NT2/D1 (cell line): ENCODE measurements around the gene SRSF5.

Experiments used
- DNase-seq: peaks from one replicate; pipeline ENCODE4 v3.0.0-alpha.2; 2011; ENCODE audit warnings: low read depth, low spot score
- H3K27me3 ChIP-seq: 2 replicates; pipeline ENCODE4 v1.6.0; 2011; ENCODE audit warnings: mild to moderate bottlenecking; ENCODE audit not compliant: insufficient read length, insufficient read depth
- H3K36me3 ChIP-seq: 2 replicates; pipeline ENCODE4 v1.6.1; 2011; ENCODE audit warnings: mild to moderate bottlenecking, low read length, mixed read lengths; ENCODE audit not compliant: insufficient read depth, insufficient read length
- H3K4me1 ChIP-seq: 2 replicates; pipeline ENCODE4 v1.5.1; 2011; ENCODE audit not compliant: insufficient read depth, insufficient read length
- H3K4me3 ChIP-seq: 2 replicates; pipeline ENCODE4 v1.5.1; 2011; ENCODE audit warnings: low read depth; ENCODE audit not compliant: insufficient read length
- H3K9ac ChIP-seq: 2 replicates; pipeline ENCODE4 v1.6.0; 2011; ENCODE audit warnings: low read depth; ENCODE audit not compliant: insufficient read length
- H3K9me3 ChIP-seq: 2 replicates; pipeline ENCODE4 v1.5.1; 2011; ENCODE audit warnings: mild to moderate bottlenecking, low read length; ENCODE audit not compliant: insufficient read depth
- SUZ12 ChIP-seq: IDR thresholded peaks from 2 replicates; pipeline ENCODE4 v1.6.1; 2011; ENCODE audit not compliant: insufficient read length, insufficient read depth; ENCODE audit errors: extremely low read depth
- YY1 ChIP-seq: IDR thresholded peaks from 2 replicates; pipeline ENCODE4 v1.6.1; 2011; ENCODE audit not compliant: insufficient read length, insufficient read depth
- ZNF274 ChIP-seq: IDR thresholded peaks from 2 replicates; pipeline ENCODE4 v1.6.1; 2011; ENCODE audit warnings: mild to moderate bottlenecking, low read depth, low read length

SRSF5 gene

GRCh38 chr14:69796797-69797500 is 30.0 kb downstream of the SRSF5 start, which contains the start of gene SLC10A1:
SLC10A1 (minus strand) TSS chr14:69797241; CDS start chr14:69797155, 86 bp downstream.
- H3K27me3 ChIP-seq, result no peaks in the 10 kb centered on the region
- DNase-seq, result no peak
- TF ChIP-seq ZNF274 (no peak), SUZ12 (no peak), YY1 (no peak)
- H3K4me1 ChIP-seq, result no peaks in the 10 kb centered on the region
- H3K9ac ChIP-seq, result no peak within 1 kb of the TSS
- H3K36me3 ChIP-seq, result no peaks in the 10 kb centered on the region
- no peaks in the 10 kb centered on the region for H3K9me3 ChIP-seq
- no peak within 1 kb of the TSS for H3K4me3 ChIP-seq

GRCh38 chr14:69797573-69798338 is 30.8 kb downstream of the SRSF5 start:
- no peaks in the 10 kb centered on the region for H3K27me3 ChIP-seq
- no peak for TF ChIP-seq YY1
- TF ChIP-seq ZNF274, result no peak
- TF ChIP-seq SUZ12, result no peak
- H3K36me3 ChIP-seq, result no peaks in the 10 kb centered on the region
- H3K4me3 ChIP-seq, result no peak overlapping the region
- H3K9me3 ChIP-seq, result no peaks in the 10 kb centered on the region
- H3K4me1 ChIP-seq, result no peaks in the 10 kb centered on the region
- no peak for DNase-seq
- no peak overlapping the region for H3K9ac ChIP-seq

- Histone ChIP-seq H3K9ac (no peak overlapping the region), H3K36me3 (no peaks in the 10 kb centered on the region), H3K4me3 (no peak overlapping the region), H3K27me3 (no peaks in the 10 kb centered on the region), H3K9me3 (no peaks in the 10 kb centered on the region), H3K4me1 (no peaks in the 10 kb centered on the region)
- TF ChIP-seq ZNF274, result no peak
- no peak for TF ChIP-seq YY1
- TF ChIP-seq SUZ12, result no peak
- no peak for DNase-seq
Observed at GRCh38 chr14:69798339-69798735, 31.4 kb downstream of the SRSF5 start.

- Histone ChIP-seq H3K27me3 (no peaks in the 10 kb centered on the region), H3K9ac (no peak overlapping the region), H3K4me3 (no peak overlapping the region), H3K4me1 (no peaks in the 10 kb centered on the region), H3K9me3 (no peaks in the 10 kb centered on the region), H3K36me3 (no peaks in the 10 kb centered on the region)
- TF ChIP-seq SUZ12 (no peak), YY1 (no peak), ZNF274 (no peak)
- no peak for DNase-seq
Observed at GRCh38 chr14:69803753-69804152, 36.8 kb downstream of the SRSF5 start.

- Histone ChIP-seq H3K9me3 (no peaks in the 10 kb centered on the region), H3K27me3 (no peaks in the 10 kb centered on the region), H3K4me3 (no peak overlapping the region), H3K4me1 (no peaks in the 10 kb centered on the region), H3K9ac (no peak overlapping the region), H3K36me3 (no peaks in the 10 kb centered on the region)
- DNase-seq, result no peak
- TF ChIP-seq YY1, result no peak
- TF ChIP-seq ZNF274, result no peak
- TF ChIP-seq SUZ12, result no peak
Observed at GRCh38 chr14:69804902-69805301, 38.0 kb downstream of the SRSF5 start.

- DNase-seq, result no peak
- no peaks in the 10 kb centered on the region for H3K9me3 ChIP-seq
- TF ChIP-seq SUZ12 (no peak), YY1 (no peak), ZNF274 (no peak)
- H3K27me3 ChIP-seq, result no peaks in the 10 kb centered on the region
- no peaks in the 10 kb centered on the region for H3K4me1 ChIP-seq
- no peaks in the 10 kb centered on the region for H3K36me3 ChIP-seq
- H3K4me3 ChIP-seq, result no peak overlapping the region
- no peak overlapping the region for H3K9ac ChIP-seq
Observed at GRCh38 chr14:69807192-69807591, 40.2 kb downstream of the SRSF5 start.

GRCh38 chr14:69808919-69809808 is 42.2 kb downstream of the SRSF5 start:
- TF ChIP-seq SUZ12 (no peak), YY1 (no peak), ZNF274 (no peak)
- no peaks in the 10 kb centered on the region for H3K4me1 ChIP-seq
- no peak for DNase-seq
- H3K9ac ChIP-seq, result no peak overlapping the region
- H3K4me3 ChIP-seq, result no peak overlapping the region
- no peaks in the 10 kb centered on the region for H3K9me3 ChIP-seq
- no peaks in the 10 kb centered on the region for H3K36me3 ChIP-seq
- H3K27me3 ChIP-seq, result no peaks in the 10 kb centered on the region
